NCI-H1436 (cell line): ENCODE measurements around the gene TBC1D12.
"Not testable (repeated sequence)": the region's sequence is repeated elsewhere in the genome, so short reads cannot be mapped to it uniquely, and the experiment has no call there.

ENCODE experiments used
- DNase-seq: peaks from one replicate; lab custom pipeline; 2025; lab: John Stamatoyannopoulos, UW

TBC1D12 gene

DNA sequence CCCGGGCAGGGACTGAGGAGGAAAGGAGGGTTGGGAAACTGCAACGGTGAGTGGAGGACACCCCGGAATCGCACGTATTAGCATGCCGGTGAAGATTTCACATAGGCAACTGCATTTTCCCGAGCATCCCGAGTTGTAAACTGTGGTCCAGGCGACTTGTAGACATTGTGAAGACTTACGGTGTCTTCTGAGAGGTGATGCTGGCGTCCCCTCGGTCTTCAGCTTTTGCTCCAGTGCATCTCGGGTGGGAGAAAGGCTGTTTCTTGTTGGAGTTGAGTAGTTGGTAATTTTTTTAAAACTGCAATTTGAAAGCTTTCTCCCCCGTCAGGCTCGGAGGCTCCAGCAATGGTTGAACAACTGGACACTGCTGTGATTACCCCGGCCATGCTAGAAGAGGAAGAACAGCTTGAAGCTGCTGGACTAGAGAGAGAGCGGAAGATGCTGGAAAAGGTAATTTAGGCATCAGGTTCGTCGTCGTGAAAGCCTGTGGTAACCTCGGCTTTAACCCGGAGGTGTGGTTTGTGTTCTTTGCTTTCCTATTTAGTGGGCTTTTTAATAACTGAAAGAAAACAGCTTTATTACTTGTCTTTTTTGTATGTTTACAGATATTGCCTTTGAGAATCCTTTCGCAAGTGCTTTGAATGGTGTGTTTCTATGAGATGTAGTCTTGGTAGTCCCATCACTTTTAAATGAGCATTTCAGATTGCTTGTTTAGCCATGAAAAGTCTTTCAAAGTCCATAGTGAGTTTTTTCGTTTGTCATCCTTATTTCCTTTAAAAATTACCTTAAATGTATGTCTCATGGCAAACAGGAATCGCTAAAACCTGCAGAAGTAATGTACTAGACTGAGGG is 143.9 kb downstream of the TBC1D12 start:
- DNase-seq: no peak

DNA sequence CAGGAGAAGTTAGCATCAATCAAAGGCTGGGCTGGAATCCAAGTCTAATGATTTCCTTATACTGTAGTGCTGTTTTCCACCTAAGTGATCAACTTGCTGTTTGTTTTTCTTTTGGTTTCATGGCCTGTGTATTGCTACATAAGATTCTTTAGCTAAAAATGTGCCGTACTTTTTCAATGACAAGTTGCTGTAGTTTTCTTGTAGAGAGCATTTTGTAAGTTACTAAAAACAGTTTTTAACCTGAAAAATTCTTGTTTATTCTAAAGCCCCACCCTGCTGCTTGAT is 144.5 kb downstream of the TBC1D12 start:
- DNase-seq: no peak

DNA sequence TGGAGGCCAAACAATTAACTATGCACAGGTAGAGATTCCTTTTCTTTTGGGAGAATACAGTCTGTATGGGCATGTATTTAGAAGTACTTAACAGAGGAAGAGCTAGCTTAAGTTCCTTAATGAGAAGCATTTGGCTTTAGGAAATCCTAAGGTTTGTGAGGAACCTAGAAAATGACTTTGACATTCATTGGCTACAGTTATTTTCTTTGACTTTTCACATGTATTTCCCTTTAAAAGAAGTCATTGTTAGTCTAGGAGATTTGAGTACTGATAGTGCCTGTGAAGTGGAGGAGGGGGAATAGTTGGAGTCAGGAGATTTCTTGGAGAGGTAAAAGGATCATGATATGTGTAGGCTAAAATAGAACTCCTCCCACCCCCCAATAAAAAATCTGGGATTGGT is 146.9 kb downstream of the TBC1D12 start:
- no peak for DNase-seq

DNA sequence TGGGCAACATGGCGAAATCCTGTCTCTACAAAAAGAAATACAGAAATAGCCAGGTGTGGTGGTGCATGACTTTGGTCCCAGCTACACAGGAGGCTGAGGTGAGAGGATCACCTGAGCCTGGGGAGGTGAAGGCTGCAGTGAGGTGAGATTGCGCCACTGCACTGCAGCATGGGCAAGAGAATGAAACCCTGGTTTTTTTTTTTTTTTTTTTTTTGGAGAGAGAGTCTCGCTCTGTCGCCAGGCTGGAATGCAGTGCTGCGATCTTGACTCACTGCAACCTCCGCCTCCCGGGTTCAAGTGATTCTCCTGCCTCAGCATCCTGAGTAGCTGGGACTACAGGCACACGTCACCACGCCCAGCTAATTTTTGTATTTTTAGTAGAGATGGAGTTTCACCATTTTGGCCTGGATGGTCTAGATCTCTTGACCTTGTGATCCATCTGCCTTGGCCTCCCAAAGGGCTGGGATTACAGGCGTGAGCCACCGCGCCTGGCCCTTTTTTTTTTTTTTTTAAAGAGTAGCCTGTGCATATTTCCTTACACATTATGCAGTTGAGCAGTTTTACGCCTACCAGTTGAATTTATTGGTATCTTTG is 165.5 kb downstream of the TBC1D12 start:
- DNase-seq: not testable (repeated sequence)

DNA sequence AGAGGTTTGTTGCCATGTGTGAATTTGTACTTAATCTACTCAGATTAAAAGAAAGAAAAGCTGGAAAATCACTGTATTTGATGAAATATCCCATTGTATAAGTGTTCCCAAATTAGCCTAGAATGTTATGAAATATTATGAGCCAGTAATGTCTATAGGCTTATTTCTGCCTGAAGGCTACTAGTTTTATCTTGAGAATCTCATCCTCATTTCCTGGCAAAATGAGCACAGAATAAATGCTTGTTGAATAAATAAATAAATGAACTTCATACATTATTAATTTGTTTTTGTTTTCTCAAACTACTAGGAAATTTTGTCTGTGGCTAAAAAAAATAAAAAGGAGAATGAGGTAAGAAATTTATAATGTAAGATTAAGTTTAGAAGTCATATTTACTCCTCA is 168.7 kb downstream of the TBC1D12 start:
- DNase-seq: no peak

DNA sequence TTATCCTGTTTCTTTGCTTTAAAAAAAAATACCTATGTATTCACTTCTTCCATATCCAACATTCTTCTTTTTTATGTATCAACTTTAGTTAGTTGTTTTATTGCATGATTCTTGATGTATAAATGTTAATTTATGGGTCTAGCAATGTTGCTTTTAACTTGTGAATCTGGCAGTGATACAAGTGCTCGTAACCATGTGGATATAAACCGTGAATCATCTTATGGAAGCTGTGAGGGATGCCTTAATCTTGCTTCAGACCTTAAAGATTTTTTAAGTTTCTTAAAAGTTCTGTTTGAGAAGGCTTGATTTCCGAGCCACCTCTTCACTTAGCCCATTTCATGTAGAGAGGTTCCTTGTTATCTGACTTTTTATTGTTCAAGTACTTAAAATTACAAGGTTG is 169.2 kb downstream of the TBC1D12 start:
- DNase-seq: no peak

DNA sequence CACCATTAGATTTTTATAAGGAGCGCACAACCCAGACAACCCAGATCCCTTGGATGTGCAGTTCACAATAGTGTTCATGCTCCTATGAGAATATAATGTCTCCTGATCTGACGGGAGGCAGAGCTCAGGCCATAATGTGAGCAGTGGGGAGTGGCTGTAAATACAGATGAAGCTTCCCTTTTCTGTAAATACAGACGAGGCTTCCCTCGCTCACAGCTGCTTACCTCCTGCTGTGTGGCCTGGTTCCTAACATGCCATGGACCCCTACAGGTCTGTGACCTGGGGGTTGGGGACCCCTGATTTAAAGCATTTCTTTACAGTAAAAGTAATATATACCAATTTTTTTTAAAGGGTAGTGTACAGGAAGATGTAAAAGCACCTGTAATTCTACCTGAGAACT is 176.4 kb downstream of the TBC1D12 start:
- DNase-seq: no peak

DNA sequence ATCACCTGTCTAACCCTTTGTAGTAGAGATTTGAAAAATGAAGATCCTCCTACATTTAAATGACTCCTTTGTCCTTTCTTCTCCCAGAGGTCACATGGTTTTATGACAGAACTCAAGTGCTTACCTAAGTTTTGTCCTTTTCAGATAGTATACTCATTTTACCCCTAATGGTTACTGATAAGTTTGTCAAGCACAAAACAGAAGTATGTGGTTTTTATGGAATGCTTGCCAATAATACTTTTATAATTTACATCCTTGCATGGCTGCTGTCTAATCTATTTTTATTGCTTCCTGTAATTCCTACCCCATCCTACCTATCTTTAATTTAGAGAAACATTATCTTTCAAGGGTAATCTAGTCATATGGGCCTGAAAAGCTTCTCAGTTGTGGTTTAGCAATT is 180.8 kb downstream of the TBC1D12 start:
- no peak for DNase-seq
